NB4 (cell line): ENCODE measurements around the gene OR2M7.

Source experiments
- POLR2A ChIP-seq: IDR thresholded peaks from 2 replicates; pipeline ENCODE4 v1.6.1; 2011; ENCODE audit warnings: mild to moderate bottlenecking; ENCODE audit not compliant: insufficient read length; ENCODE audit errors: extremely low read depth
- TF ChIP-seq, protein P1 (sequence below): IDR thresholded peaks from one replicate; pipeline ENCODE4 v1.5.1; 2012; ENCODE audit warnings: low read depth, low read length

DNA sequence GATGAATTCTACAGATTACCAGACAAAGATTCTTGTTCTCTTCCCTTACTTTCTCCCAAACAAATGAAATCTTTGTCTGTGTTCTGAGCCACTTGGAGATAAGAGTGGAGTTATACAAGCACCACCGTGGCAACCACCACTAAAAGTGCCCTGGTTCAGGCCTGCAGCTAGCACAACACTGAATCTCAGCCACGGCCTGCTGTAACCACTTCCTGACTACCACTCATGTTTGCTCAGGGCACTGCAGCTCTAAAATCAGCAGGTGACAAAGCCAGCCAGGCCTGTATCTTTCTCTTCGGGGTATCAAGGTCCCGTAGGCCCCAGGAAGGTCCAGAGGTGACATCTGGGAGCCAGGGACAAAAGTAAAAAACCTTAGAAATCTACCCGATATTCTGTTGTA, 48.0 kb upstream of the OR2M7 start:
- TF ChIP-seq, protein P1, sequence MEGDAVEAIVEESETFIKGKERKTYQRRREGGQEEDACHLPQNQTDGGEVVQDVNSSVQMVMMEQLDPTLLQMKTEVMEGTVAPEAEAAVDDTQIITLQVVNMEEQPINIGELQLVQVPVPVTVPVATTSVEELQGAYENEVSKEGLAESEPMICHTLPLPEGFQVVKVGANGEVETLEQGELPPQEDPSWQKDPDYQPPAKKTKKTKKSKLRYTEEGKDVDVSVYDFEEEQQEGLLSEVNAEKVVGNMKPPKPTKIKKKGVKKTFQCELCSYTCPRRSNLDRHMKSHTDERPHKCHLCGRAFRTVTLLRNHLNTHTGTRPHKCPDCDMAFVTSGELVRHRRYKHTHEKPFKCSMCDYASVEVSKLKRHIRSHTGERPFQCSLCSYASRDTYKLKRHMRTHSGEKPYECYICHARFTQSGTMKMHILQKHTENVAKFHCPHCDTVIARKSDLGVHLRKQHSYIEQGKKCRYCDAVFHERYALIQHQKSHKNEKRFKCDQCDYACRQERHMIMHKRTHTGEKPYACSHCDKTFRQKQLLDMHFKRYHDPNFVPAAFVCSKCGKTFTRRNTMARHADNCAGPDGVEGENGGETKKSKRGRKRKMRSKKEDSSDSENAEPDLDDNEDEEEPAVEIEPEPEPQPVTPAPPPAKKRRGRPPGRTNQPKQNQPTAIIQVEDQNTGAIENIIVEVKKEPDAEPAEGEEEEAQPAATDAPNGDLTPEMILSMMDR = no peak
- no peak for TF ChIP-seq POLR2A
